ENCODE results near the gene FBXL7.

The FBXL7 gene

DNA sequence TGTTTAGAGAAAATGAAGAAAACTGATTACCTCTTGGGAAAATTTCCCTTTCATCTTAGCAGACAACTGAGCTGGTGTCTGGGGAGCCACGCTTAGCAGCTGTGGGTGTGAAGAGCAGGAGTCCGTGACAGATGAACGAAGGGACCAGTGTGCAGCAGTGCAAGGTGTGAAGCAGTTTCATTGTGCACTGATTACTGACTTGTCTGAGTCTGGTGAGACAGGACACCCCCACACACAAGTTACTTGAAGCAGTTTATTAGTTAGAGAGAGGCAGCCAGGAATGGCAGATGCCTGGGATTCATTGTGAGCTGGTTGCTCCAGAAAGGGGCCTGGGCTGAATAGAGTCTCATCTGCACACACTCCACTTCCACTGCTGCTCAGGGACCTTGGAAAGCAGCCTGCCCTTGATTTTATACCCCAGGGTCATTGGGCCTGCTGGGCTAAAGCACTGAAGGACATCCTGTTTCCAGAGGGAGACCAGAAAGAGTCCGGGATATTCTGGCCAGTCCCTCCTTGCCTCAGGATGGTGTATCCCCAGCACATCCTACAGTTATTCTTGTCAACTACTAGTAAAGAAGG lies 47.4 kb downstream of the FBXL7 start:
- no peak for DNase-seq

- DNase-seq, result no peak
These were observed 50.0 kb downstream of the FBXL7 start for GRCh38 chr5:15549961-15550360.

- DNase-seq, result no peak
These were observed 50.6 kb downstream of the FBXL7 start for GRCh38 chr5:15550502-15551112.

GRCh38 chr5:15551113-15551504 lies 51.1 kb downstream of the FBXL7 start:
- no peak for DNase-seq

DNA sequence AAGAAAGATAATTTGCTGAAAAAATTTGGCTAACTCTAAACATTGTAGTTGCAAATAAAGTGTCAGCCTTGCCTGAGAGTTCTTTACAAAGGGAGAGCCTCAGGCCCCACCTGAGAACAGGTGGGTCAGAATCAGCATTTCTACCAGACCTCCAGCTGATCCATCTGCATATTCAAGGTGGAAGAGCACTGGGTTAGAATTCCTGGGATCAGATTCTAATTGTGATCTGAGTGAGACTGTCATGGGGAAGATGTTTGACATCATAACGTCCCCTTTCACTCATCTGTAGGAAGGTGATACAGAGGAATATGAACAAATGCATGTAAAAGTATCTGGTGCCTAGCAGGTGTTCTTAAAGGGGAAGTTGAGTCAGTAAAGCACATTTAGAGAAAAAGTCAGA lies 54.6 kb downstream of the FBXL7 start:
- DNase-seq, result no peak

- DNase-seq, result no peak
These were observed 55.2 kb downstream of the FBXL7 start for GRCh38 chr5:15555176-15555575.

DNA sequence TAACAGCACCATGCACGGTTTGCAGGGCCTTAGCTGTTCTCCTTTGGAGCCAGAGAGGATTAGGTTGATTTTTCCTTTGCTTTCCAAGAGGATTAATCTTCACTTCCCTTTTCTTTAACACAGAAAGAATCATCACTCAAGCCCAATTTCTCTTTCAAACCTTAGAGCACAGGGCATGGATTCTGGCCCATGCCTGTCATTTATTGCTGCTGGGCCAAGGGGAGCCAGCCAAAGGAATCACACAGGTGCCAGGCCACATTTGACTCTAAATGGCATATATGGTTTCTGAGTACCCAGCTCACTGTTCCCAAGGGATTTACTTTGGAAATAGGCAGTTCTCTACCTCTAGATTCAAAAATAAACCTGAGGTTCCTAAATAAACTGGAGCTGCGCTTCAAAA lies 58.3 kb downstream of the FBXL7 start:
- DNase-seq, result no peak

DNA sequence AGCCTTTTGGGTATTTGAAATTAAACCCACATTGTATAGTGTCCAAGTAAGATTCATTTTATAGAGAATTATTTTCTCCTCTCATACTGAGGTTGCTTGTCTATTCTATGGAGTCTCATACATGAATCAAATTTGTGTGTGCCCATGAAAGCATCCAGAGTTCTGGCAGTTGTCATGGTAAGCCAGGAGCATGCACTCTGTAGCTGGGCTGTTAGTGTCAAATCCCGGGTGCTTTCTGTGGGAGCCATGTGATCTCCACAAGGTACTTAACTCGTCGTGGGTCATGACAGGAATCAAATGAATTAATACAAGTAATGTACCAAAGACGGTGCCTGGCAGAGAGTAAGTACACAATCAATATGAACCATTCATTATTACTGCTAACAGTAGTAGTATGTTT lies 58.7 kb downstream of the FBXL7 start:
- DNase-seq, result no peak

GRCh38 chr5:15560421-15560820 lies 60.4 kb downstream of the FBXL7 start:
- no peak for DNase-seq

DNA sequence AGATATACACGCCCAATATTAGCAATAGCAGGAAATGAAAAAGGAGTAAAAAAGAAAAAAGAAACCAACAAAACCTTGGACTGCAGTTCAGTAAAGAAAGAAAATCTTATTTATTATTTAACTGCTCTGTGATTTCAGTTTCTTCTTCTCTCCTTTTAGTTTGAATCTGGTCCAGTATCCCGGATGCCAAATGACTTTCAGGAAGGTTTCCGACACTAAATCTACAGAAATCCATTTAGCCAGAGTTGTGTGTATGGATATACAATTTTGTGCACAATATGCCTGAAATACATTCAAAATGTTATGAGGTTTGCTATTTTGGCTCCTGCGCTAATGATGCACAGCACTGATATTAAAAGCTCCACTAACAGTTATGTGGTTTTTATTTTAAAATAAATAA lies 64.5 kb downstream of the FBXL7 start:
- no peak for DNase-seq

GRCh38 chr5:15564957-15565356 lies 65.0 kb downstream of the FBXL7 start:
- no peak for DNase-seq

GRCh38 chr5:15566306-15566705 lies 66.3 kb downstream of the FBXL7 start:
- DNase-seq, result no peak

GRCh38 chr5:15566789-15567188 lies 66.8 kb downstream of the FBXL7 start:
- DNase-seq, result no peak

GRCh38 chr5:15570491-15570890 lies 70.5 kb downstream of the FBXL7 start:
- no peak for DNase-seq

DNA sequence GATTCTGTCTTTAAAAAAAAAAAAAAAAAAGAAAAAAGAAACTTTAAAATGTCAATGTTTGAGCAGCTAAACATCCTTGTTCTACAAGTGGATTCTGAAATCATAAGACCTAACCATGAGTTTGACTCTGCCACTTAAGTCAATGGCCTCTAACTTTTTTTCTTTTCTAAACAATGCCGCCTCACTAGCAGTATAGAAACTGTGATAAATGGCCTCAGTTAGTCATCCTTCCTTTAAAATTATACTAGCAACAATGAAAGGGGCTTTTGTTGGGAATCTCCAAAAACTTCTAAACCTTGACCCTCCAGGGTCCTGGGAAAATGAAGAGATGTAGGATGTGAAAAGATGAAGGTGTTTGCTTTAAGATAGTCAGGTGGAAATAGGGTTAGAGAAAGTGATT lies 71.1 kb downstream of the FBXL7 start:
- DNase-seq, result no peak

DNA sequence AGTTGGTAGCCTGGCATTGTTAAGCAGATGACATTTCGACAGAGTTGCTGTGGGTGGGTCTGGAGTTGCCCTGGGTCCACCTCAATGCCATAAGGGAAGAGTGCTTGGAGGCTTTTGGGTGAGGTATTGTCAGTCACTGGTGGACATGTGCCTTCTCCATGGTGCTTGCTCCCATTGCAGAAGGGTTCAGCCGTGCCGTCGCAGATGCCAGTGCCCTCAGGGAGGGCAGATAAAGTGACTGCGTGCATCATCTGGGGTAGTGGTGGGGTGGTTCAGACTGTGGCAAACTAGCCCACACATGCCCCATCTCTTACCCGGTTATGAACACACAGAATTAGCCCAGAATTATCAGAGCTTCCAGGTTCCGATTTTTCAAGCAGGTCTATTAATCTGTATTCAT lies 71.6 kb downstream of the FBXL7 start:
- no peak for DNase-seq

- DNase-seq, result no peak
These were observed 73.6 kb downstream of the FBXL7 start for GRCh38 chr5:15573590-15573989.

DNA sequence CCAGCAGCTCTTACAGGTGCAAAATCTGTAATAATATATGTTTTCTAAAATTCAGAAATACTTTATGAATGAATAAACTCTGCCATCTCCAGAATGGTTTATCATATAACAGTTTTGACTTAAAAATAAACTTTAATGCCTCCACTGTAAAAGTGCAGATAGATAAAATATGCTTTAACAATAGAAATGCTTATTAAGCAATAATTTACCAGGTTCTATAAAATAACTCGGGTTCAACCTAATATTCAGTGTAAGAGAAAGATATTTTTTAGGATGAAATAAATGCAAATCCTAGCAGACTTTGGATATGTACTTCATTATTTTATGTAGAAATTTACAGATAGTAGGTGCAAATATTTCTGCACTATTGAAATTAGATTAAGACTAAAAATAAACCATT lies 74.1 kb downstream of the FBXL7 start:
- no peak for DNase-seq

DNA sequence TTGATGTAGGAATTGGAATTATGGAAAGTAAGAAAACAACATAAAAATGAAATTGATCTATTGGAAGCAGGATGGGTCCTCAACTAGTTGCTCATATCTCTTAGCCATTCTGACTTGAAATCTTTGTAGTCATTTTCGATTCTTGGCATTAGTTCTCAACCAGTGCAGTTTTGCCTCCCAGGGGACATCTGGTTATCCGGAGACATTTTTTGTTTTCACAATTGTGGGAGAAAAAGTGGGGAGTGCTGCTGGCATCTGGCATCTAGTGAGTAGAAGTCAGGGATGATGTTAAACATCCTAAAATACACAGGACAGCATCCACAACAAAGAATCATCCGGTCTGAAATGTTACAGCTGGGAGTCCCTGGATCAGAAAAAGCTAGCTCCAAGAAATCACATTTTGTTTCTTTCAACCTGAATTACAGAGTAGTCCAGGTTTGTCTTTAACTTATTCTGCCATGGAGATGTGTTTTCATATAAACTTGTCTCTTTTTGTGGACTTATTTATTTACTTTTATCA lies 74.9 kb downstream of the FBXL7 start:
- no peak for DNase-seq

DNA sequence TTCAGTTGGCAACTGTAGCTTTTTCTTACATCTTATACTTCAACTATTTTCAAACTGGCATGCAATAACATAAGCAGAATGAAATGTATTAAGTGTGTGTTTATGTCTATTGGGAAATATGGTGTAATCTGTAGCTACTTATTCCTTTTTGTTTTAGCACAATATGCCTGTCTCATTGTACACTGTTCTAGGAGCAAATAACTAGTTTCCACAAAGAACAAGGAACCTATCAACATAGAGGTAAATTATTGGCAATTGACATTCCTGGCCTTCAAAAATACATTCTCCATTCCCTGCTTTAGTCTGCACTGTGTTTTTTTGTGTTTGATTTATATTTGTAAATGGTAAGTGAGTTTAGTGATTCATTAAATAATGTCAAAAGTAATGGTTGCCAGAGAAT lies 75.7 kb downstream of the FBXL7 start:
- no peak for DNase-seq

- DNase-seq, result no peak
These were observed 77.2 kb downstream of the FBXL7 start for GRCh38 chr5:15577132-15577531.

GRCh38 chr5:15577831-15578230 lies 77.9 kb downstream of the FBXL7 start:
- no peak for DNase-seq

- DNase-seq, result no peak
These were observed 79.4 kb downstream of the FBXL7 start for GRCh38 chr5:15579193-15579990.

DNA sequence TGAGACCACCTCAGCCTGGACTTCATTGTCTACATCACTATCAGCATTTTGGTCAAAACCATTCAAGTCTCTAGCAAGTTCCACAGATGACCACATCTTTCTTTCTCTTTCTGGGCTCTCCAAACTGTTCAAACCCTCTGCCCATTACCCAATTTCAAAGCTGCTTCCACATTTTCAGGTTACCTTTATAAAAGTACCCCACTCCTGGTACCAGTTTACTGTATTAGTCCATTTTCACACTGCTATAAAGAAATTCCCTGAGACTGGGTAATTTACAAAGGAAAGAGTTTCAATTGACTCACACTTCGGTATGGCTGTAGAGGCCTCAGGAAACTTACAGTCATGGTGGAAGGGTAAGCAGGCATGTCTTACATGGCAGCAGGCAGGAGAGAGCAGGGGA lies 84.5 kb downstream of the FBXL7 start:
- DNase-seq, result no peak

All from CD4-positive, alpha-beta T cell treated with Interleukin-15 for 1 hour (primary cell).